Measurements from ENCODE around the gene IL20RB. TPM values are rescaled to one million over a fixed set of nuclear protein-coding genes. Genes with fewer than 3 reads are reported as not detected.

IL20RB gene
- total and polyA plus RNA-seq, 2 donors (not counting 3 experiments of a cell fraction or from before 2014, with no cell fraction given) = 0.79 to 1.6 TPM

GRCh38 chr3:137020315-137020714 lies 62.5 kb downstream of the IL20RB start:
- Histone ChIP-seq H3K36me3 (ENCODE audit: control insufficient read depth in 2 of 2, extremely low read depth in 1 of 2, insufficient read depth in 2 of 2, low read length in 2 of 2) (no peaks in the 10 kb centered on the region), H3K4me3 (replicated peaks in 1 of 3; ENCODE audit: insufficient read depth in 1 of 3, low read depth in 1 of 3, low read length in 3 of 3) (no peak overlapping the region), H2AFZ (ENCODE audit: low read depth, low read length) (no peak overlapping the region), H3K9me1 (replicated peaks; ENCODE audit: control insufficient read depth, extremely low read depth, insufficient read depth, low read length) (no peaks in the 10 kb centered on the region), H4K20me1 (replicated peaks; ENCODE audit: control insufficient read depth, extremely low read depth, insufficient read depth, low read length) (no peaks in the 10 kb centered on the region), H3K9ac (replicated peaks; ENCODE audit: extremely low read depth, insufficient read depth, low read length) (no peak overlapping the region), H3K27ac (ENCODE audit: insufficient read depth, low read depth, low read length) (no peak overlapping the region), H3K79me2 (ENCODE audit: control insufficient read depth, insufficient read depth, low read length) (no peaks in the 10 kb centered on the region), H3K4me2 (ENCODE audit: insufficient read depth, low read length) (no peak overlapping the region), H3K4me1 (ENCODE audit: control insufficient read depth, extremely low read depth, insufficient read depth, low read length) (no peaks in the 10 kb centered on the region), H3K9me3 (replicated peaks; ENCODE audit: control insufficient read depth, insufficient read depth, low read length) (no peaks in the 10 kb centered on the region), H3K27me3 (ENCODE audit: control insufficient read depth in 2 of 2, insufficient read depth in 2 of 2, low read length in 2 of 2) (no peaks in the 10 kb centered on the region)
- DNase-seq (ENCODE audit: low read depth, low spot score) (no peak), FAIRE-seq (no peak)
- ChIA-PET POLR2A (interaction anchor here (1.1 kb wide), 1 partner anchor 268 kb away, joined by 3 read pairs; the partner anchor contains the start of gene STAG1), CTCF (interaction anchor here (0.7 to 1.1 kb wide), 3 partner anchors 13 to 945 kb away, joined by 3 to 4 read pairs (median 3); no protein-coding TSS in a partner anchor)
- TF ChIP-seq JUN (IDR thresholded peaks at IDR 0.05; ENCODE audit: borderline replicate concordance, insufficient read depth, insufficient read length, low read depth) (no peak), GATA2 (IDR thresholded peaks at IDR 0.05; ENCODE audit: insufficient read depth, insufficient read length, low read depth, low read length) (no peak), POLR2AphosphoS5 (IDR thresholded peaks at IDR 0.05; ENCODE audit: insufficient read depth, low read depth, low read length) (no peak), FOS (IDR thresholded peaks at IDR 0.05; ENCODE audit: borderline replicate concordance, insufficient read depth, low read length) (no peak), CTCF (IDR thresholded peaks at IDR 0.05; ENCODE audit: extremely low read depth in 1 of 2, insufficient read depth in 1 of 2, low read depth in 1 of 2, low read length in 2 of 2) (no peak), EZH2 (IDR thresholded peaks at IDR 0.05; ENCODE audit: borderline replicate concordance, low read depth, low read length, severe bottlenecking) (no peak), MYC (IDR thresholded peaks at IDR 0.05; ENCODE audit: low read depth, low read length) (no peak), MAX (IDR thresholded peaks at IDR 0.05; ENCODE audit: insufficient read depth, insufficient read length) (no peak), POLR2A (IDR thresholded peaks at IDR 0.05; ENCODE audit: low read depth, low read length) (no peak)
- BruUV-seq (replicated peaks) = no TSS peak
- dilution Hi-C loops (cut with MboI; ENCODE audit: extremely low pct_ligation_motif_present, low sequenced_read_pairs) = no loop called here
- intact Hi-C loops (cut with micrococcal nuclease) = no loop called here

Data from endothelial cell of umbilical vein (primary cell).